ENCODE measurements around the gene PTPRU. TPM values are rescaled to one million over a fixed set of nuclear protein-coding genes. Genes with fewer than 3 reads are reported as not detected.

The PTPRU gene
- total RNA-seq, 2 experiments from 2014 or later: 0.56 to 0.74 TPM

GRCh38 chr1:29249951-29250581, 13.7 kb downstream of the PTPRU start:
- ATAC-seq (no peak), DNase-seq (no peak)
- no peaks in the 10 kb centered on the region for H3K4me1 Mint-ChIP-seq (ENCODE audit: low read depth)
- CTCF ChIA-PET: no interaction called here
- H3K27me3 Mint-ChIP-seq: peaks cover 1% of the 10 kb centered on the region
- H3K36me3 Mint-ChIP-seq (ENCODE audit: low read depth): no peaks in the 10 kb centered on the region
- POLR2A ChIA-PET: no interaction called here
- no peaks in the 10 kb centered on the region for H3K9me3 Mint-ChIP-seq
- TF ChIP-seq CTCF (IDR thresholded peaks at IDR 0.05): no peak
- intact Hi-C loops (cut with micrococcal nuclease): no loop called here
- H3K4me3 Mint-ChIP-seq: no peak overlapping the region
- H3K27ac Mint-ChIP-seq: no peak overlapping the region

GRCh38 chr1:29251164-29252124, 15.1 kb downstream of the PTPRU start:
- Mint-ChIP-seq H3K36me3 (ENCODE audit: low read depth) (no peaks in the 10 kb centered on the region), H3K27ac (no peak overlapping the region), H3K4me1 (ENCODE audit: low read depth) (no peaks in the 10 kb centered on the region), H3K4me3 (no peak overlapping the region), H3K27me3 (peaks cover 1% of the 10 kb centered on the region), H3K9me3 (no peaks in the 10 kb centered on the region)
- CTCF ChIA-PET: interaction anchor here (0.6 kb wide), 1 partner anchor 422 kb away, joined by 3 read pairs; no protein-coding TSS in a partner anchor
- intact Hi-C loops (cut with micrococcal nuclease): no loop called here
- DNase-seq (no peak), ATAC-seq (no peak)
- POLR2A ChIA-PET: no interaction called here
- no peak for TF ChIP-seq CTCF (IDR thresholded peaks at IDR 0.05)

GRCh38 chr1:29253180-29253579, 16.9 kb downstream of the PTPRU start:
- Mint-ChIP-seq H3K27me3 (peaks cover 6% of the 10 kb centered on the region), H3K4me1 (ENCODE audit: low read depth) (no peaks in the 10 kb centered on the region), H3K36me3 (ENCODE audit: low read depth) (no peaks in the 10 kb centered on the region), H3K27ac (no peak overlapping the region), H3K4me3 (no peak overlapping the region), H3K9me3 (no peaks in the 10 kb centered on the region)
- CTCF ChIA-PET: no interaction called here
- no peak for TF ChIP-seq CTCF (IDR thresholded peaks at IDR 0.05)
- DNase-seq (no peak), ATAC-seq (no peak)
- intact Hi-C loops (cut with micrococcal nuclease): no loop called here
- POLR2A ChIA-PET: no interaction called here

GRCh38 chr1:29254346-29254745, 18.0 kb downstream of the PTPRU start:
- H3K9me3 Mint-ChIP-seq: no peaks in the 10 kb centered on the region
- H3K27ac Mint-ChIP-seq: no peak overlapping the region
- H3K27me3 Mint-ChIP-seq: peaks cover 13% of the 10 kb centered on the region
- CTCF ChIA-PET: no interaction called here
- no peak overlapping the region for H3K4me3 Mint-ChIP-seq
- intact Hi-C loops (cut with micrococcal nuclease): no loop called here
- no peaks in the 10 kb centered on the region for H3K4me1 Mint-ChIP-seq (ENCODE audit: low read depth)
- no peaks in the 10 kb centered on the region for H3K36me3 Mint-ChIP-seq (ENCODE audit: low read depth)
- DNase-seq (no peak), ATAC-seq (no peak)
- no peak for TF ChIP-seq CTCF (IDR thresholded peaks at IDR 0.05)
- POLR2A ChIA-PET: no interaction called here

GRCh38 chr1:29255134-29255666, 18.9 kb downstream of the PTPRU start:
- Mint-ChIP-seq H3K4me3 (no peak overlapping the region), H3K27me3 (peaks cover 14% of the 10 kb centered on the region), H3K9me3 (no peaks in the 10 kb centered on the region), H3K36me3 (ENCODE audit: low read depth) (no peaks in the 10 kb centered on the region), H3K4me1 (ENCODE audit: low read depth) (peaks cover 3% of the 10 kb centered on the region), H3K27ac (no peak overlapping the region)
- intact Hi-C loops (cut with micrococcal nuclease): no loop called here
- ChIA-PET POLR2A (interaction anchor here (0.9 kb wide), 1 partner anchor 24 kb away, joined by 3 read pairs; the partner anchor contains the start of gene MECR), CTCF (no interaction called here)
- DNase-seq: no peak
- no peak for ATAC-seq
- no peak for TF ChIP-seq CTCF (IDR thresholded peaks at IDR 0.05)

All from activated CD8-positive, alpha-beta T cell treated with anti-CD3 and anti-CD28 coated beads for 36 hours (primary cell).